HTR-8/SVneo (cell line): ENCODE results near the gene CPB2.

Experiments used
- DNase-seq: peaks from one replicate; pipeline ENCODE4 v3.0.0; 2011; ENCODE audit warnings: low spot score, mixed read lengths; ENCODE audit not compliant: insufficient read length
- FAIRE-seq: peaks from 2 replicates; lab custom pipeline; 2011; peaks lifted over from hg19 to GRCh38; lab: Jason Lieb, UNC

The CPB2 gene

DNA sequence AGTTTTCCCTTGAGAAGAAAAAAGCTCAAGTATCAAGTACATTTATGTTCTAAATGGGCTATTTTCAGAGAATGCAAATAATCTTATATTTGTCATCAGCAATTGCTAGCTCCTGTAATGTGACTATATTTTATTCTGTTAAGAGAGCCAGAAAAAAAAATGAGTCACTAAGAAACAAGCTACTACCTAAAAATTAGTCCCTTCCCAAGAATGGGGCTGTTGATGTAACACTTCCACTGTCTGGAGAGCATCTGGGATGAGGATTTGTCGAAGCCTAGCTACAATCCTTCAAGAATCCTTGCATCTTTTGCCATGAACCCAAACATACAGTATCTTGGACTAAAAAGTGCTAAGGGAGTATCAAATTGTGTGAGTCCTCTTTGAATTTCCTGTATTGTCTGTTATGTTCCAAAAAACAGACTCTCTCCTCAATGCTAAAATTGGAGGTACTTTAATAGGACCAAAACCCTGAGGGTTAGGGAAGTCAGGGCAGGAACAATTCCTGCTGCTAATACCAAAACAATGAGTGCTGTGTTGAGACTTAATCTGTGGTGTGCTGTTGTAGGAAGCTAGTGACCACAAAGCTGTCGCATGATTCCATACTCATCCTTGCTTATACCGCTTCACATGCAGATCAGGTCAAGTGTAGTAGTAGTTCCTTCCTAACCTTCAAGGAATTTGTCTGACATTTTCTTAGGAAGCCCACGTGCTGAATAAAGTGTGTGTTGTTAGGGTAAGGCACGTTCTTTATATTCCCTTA is 47.4 kb downstream of the CPB2 start:
- FAIRE-seq (no peak), DNase-seq (no peak)

DNA sequence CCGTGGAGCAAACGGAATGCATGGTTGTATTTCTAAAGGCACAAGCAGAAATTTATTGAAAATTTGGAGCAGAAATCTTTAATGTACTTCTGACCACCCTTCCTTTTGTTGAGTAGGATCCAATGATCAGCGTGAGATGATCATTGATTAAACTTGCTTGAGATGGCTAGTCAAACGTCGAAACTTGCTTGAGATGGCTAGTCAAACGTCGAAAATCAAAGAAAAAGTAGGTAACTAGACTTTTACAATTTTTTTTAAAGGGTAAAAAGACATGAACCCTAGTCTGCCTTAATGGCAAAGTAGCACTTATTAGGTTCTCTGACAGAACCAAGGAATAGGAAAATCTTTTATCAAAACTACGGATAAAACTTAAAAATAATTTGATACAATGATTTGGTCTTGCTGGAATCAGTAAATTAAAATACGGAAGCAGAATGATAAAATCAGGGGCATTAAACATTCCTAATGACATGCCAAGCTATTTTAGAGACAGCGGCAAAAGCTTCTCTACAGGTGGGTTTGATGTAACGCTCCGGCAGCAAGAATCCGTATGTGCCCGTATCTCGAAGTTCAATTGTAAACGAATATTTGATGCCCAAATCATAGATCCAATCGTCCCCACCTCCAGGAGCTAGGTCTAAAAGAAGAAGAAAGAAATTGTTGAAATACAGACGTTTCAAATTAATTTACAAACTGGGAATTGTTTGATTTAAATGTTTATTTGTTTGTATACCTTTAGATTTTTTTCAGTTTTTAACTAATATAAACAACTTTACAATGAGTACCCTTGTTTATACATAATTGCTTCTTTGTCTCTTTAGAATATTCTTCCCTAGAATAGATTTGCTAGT is 51.4 kb downstream of the CPB2 start:
- DNase-seq (no peak), FAIRE-seq (no peak)

DNA sequence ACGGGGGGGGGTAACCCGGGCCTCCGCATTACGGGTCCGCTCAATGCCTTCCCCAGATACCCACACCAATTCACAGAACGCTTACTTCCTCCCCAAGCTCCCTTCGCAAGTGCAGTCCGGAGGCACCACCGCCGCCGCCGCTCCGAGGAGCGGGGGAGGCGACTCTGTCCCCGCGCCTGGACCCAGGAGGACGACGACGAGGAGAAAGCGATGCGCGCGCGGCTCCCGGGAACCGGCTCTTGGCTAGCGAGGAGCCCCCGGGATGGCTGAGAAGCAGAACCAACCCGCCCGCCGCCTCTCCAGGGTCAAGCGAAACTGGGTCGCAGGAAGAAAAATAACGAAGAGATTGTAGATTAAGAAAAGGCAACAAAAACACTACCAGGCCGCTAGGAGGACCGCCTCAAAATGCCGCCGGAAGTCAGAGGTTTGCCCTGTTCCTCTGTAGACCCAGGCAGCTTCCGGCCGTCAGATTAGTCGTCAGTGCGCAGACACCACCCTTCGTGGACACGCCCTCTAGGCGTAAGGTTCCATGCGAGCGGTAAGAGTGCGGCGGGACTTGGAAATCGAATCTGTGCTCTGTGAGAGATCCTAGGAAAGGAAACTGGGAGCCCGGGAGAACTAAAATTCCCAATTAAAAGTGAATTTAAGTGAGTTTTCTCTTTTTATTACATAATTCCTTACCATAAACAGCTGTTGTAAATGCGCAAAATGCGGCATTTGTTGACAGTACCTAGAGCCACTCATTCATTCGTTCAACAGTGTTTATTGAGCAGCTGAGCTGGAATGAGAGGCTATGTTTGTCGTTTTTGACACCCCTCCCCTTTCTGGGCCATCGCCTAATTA is 52.3 kb downstream of the CPB2 start, which contains the start of gene ZC3H13:
TSS of gene ZC3H13 (minus strand) at position 428 of the 843 bp plus-strand sequence. CDS start 7,239 bp downstream, outside the sequence.
- DNase-seq (peak; percentile 80), FAIRE-seq (no peak)

DNA sequence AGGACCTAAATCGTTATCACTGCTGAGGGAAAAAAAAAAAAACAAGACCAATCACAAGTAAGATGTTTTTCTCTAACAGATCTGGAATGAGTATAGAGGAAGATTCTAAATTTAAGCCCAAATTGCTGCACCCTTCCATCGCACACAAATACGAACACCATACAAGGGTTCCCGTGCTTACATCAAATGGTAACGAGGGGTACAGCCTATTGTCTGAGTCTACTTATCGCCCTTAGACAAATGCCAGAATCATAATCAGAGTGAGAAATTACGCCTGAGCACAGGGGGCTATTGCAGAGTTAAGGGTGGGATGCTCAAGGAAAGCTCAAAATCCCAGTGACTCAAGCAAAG is 52.9 kb downstream of the CPB2 start:
- no peak for DNase-seq
- FAIRE-seq, result no peak

DNA sequence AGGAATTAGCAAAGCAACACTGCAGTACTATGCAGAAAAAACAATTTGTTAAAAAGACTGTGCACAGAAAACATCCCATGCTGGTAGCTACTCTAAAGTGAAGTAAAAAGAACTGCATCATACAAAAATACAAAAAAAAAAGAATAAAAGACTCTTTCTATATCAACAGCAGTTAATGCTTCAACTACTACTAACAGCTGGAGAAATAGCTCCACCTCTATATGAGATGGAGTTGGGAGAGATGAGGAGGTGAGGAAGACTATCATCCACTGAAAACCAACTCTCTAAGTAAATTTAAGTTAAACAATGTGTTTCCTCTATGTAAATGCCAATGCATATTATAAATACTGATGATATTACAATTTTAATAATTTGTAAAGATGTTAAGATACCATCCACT is 54.1 kb downstream of the CPB2 start:
- no peak for FAIRE-seq

DNA sequence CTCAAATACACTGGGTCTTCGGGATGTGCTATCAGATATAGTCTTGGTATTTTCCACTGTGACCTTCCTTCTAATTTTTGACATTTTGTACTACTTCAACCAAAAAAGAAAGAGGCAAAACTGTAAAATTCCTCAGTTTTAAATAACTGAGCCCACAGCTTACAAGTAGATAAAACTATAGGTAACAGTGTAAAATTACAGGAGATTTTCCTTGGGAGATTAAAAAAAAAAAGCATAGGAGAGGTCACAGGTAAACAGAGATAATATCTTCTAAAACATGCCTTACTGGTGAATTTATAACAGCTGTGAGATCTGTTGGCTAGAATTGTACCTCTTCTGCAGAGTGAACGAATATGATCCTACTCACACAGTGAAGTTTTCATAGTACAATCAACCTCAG is 59.4 kb downstream of the CPB2 start:
- DNase-seq (no peak), FAIRE-seq (no peak)

More for the DNA sequence above, 54.1 kb downstream of the CPB2 start:
- DNase-seq, result no peak

DNA sequence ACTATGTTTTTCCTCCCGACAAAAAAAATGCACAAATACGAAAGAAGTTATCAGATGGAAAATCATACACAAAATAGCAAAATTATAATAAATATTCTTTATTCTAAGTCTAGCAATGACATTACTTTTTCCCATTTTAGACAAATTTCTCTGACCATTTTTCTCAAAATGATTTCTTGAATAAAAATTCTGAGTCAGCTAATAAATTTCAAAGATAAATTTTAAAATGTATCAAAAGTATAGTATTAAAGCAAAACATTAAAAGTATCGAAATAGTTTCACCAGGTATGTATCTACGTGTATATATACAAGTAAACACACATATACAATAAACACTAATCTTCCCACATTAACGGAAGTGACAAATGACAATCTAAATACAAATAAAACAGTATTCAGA is 61.2 kb downstream of the CPB2 start:
- no peak for FAIRE-seq
- DNase-seq, result no peak

DNA sequence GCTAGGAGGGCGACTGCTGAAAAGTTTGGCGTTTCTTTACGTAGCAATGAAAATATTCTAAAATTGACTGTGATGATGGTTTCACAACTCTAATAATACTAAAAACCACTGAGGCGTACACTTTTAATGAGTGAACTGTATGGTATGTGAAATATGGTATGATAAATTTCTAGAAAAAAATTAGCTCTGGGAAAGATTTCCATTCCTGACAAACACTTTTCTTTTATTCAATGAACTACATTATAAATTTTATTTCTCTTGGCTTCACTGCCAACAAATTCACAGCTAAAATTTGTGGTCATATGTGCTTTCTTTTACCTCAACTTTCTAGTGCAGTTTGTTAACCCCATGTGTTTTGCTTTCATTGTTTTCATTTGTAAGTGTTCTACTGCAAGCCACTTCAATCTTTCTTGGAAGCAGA is 63.4 kb downstream of the CPB2 start:
- no peak for FAIRE-seq

DNA sequence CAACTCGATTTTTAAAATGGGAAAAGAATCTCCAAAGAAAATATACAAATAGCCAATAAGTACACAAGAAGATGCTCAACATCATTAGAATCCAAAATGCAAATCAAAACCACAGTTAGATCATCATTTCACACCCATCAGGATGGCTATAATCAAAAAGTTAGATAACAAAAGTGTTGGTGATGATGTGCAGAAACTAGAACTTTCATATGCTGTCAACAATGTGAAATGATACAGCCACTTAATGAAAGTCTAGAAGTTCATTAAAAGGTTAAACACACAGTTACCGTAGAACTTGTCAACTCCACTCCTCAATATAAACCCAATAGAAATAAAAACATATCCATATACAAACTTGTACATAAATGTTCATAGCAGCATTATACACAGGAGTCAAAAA is 64.1 kb downstream of the CPB2 start:
- DNase-seq (no peak), FAIRE-seq (no peak)

More for the DNA sequence above, 63.4 kb downstream of the CPB2 start:
- DNase-seq, result no peak

DNA sequence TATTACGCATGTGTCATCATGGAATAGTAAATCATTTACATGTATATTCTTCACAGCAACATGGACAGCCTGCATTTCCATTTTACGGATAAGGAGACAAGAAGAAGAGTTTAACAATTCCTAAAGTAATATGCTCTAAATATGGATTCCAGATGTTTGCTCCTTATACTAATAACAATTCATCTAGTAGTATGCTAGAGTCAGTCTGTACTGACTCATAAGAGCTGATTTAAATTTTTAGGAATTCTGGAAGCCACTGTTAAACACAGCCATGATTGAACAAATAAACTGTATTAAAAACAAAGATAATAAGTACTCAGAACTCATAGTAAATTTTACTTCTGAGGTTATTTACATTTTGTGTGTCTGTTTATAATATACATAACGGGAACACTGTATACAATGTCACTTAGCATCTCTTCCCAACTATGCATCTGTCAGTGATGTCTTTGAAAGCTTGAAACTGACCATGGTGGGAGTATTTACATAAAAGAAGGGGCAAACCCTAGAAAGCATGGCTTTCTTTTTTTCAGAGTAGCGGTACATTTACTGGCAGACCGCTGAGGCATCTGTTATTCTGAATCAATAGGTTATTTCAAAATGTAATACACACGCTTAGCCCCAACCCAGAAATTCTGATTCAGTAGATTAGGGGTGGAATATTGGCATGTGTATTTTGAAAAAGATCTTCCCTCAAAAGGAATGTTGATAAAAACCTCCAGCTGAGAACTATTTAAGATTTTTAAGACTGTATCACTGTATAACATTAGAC is 65.2 kb downstream of the CPB2 start:
- FAIRE-seq (no peak), DNase-seq (no peak)

DNA sequence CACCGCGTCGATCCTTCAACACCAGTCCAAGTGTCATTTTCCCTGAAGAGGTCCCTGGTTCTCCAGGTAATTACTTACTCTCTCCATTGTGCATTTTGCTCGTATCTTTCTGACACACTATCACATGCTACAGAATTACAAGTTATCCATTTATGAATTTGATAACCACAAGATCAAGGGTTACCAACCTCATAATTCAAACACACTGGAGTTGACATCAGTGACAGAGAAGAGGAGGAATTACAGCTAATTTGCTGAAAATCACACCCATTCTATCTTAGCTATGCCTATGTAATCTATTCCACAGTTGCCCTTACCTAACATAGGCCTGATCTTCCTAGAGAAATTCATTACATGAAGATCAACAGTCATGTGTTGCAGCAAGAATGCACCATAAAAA is 66.5 kb downstream of the CPB2 start:
- DNase-seq, result no peak
- no peak for FAIRE-seq

DNA sequence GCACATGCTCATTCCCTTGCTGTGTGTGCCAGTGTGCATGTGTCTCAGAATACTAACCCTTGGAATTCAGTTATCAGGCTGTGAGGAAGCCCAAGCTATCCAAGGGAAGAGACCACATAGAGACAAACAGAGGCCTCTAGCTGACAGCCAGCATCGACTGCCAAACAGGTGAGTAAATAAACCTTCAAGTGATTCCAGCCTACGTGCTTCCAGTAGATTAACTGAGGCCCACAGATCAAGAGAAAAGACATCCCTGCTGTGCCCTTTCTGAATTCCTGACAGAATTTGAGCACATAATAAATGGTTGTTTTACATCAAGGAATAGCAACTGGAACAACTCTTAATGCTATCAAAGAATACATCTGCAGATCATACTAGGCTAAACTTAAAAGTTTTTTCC is 69.8 kb downstream of the CPB2 start:
- no peak for FAIRE-seq
- no peak for DNase-seq

DNA sequence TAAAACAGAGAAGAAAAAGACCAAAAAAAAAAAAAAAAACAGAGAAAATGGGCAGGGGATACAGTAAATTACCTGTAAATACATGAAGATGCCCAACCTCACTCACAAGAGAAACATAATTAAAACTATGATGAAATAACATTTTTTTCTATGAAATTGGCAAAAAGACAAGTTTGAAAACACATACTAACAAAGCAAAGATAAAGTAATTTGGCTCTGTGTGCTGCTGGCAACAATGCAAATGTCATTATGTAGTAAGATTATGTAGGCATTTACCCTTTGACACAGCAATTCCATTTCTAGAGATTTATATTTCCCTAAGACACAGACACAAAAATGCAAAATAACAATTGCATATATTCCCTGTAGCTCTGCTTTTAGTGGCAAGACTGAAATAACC is 72.5 kb downstream of the CPB2 start:
- DNase-seq, result no peak
- FAIRE-seq, result no peak

DNA sequence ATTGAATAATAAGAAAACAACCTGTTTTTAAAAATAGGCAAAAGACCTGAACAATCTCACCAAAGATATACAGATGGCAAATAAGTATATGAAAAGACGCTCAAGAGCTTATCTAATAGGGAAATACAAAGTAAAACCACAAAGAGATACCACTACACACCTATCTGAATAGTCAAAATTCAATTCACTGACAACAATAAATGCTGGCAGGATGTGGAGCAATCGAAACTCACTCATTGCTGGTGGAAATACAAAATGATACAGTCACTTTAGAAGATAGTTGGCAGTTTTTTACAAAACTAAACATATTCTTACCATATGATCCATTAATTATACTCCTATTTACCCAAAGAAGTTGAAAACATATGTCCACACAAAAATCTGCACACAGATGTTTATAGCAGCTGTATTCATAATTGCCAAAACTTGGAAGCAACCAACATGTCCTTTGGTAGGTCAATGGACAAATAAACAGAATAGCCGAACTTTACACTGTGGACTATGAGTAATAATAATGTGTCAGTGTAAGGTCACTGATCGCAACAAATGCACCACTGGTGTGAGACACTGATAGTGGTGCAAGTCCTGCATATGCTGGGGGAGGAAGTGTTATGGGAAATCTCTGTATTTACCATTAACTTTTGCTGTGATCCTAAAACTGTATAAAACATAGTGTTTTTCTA is 73.1 kb downstream of the CPB2 start:
- FAIRE-seq (no peak), DNase-seq (no peak)

DNA sequence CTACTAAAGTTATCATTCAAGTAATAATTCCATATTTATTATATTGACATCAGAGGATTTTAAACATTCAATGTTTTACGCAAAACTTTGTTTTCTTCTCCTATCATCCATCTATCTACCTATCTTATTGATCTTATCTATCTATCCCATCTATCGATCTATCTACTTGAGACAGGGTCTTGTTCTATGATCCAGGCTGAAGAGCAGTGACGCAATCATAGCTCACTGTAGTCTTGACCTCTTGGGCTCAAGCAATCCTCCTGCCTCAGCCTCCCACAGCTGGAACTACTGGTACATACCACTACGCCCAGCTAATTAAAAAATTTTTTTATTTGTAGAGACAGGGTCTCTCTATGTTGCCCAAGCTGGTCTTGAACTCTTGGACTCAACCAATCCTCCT is 79.7 kb downstream of the CPB2 start:
- DNase-seq, result no peak
- FAIRE-seq, result no peak

DNA sequence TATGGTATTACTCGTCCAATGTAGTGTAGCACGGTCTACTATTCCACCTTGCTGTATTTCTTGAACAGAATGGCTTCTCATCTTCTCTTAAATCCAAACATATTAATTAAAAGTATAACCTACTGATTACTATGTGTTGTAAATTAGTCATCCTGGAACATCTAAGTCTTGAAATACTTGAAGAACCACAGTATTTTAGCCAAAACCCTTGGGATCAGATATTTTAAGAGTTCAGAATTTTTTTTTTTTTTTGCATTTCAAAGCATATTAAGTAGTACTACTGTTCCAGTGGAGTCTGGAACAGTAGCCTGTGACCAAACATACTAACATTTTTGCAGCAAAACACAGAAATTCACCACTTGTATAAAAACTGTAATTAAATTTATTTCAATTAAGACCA is 82.4 kb downstream of the CPB2 start:
- DNase-seq (no peak), FAIRE-seq (no peak)

DNA sequence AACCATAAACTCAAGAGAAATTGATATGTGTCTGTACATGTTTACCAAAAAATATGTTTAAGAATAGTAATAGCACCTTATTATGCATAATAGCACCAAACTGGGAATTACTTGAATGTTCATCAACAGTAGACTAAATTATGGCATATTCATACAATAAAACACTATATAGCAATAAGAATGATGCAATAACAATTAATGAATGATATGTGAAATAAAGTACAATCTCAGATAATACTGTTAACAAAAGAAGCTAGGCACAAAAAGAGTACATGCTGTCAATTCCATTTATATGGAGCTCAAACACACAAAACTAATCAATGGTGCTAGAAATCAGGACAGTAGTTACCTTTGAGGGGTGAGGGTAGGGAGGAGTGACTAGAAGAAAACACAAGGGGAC is 88.6 kb downstream of the CPB2 start:
- DNase-seq (no peak), FAIRE-seq (no peak)

DNA sequence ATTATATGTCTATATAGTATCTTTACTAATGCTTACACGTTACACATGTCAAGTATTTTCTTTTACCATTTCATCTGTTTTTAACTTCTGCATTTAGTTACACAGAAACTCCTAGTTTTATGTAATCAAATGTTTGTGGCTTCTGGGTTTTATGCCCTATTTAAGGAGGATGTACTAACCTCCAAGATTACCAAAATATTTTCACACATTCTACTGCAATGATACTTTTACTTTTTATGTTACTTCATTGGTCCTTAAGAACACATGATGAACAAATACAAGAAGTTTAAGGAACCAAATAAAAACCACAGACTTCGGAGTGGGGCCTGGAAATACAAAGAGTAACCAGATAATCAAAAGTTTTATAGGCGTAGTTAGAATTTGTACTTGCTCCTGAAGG is 89.5 kb downstream of the CPB2 start:
- DNase-seq, result no peak
- FAIRE-seq, result no peak

DNA sequence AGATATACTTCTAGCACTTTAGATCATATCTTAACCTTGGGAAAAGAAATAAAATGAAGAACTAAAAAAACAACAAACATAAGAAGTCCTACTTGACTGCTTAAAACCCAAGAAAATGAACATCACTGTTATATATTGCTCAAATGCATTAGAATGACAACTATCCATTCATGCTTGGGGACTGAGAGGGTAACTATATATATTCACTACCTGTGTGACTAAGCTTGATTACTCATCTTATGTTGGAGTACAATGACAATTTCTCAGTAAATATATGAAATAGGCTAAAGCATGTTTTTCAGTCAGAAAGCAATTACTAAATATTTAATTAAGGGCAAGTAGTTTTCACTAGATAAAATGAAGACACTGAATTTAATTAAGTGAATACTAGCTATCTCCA is 92.4 kb downstream of the CPB2 start:
- FAIRE-seq (no peak), DNase-seq (no peak)
